ENCODE measurements around the gene RBBP5. TPM values are rescaled to one million over a fixed set of nuclear protein-coding genes. Genes with fewer than 3 reads are reported as not detected.

RBBP5 gene
- 17.3 and 18.3 TPM in 2 replicates for total RNA-seq (2021)
- long read RNA-seq, full-length matches to known transcripts: 75 of 113 reads
- long read RNA-seq, partial matches to known transcripts: 11 of 113 reads
- long read RNA-seq, other reads (novel, unspliced or antisense): 27 of 113 reads

DNA sequence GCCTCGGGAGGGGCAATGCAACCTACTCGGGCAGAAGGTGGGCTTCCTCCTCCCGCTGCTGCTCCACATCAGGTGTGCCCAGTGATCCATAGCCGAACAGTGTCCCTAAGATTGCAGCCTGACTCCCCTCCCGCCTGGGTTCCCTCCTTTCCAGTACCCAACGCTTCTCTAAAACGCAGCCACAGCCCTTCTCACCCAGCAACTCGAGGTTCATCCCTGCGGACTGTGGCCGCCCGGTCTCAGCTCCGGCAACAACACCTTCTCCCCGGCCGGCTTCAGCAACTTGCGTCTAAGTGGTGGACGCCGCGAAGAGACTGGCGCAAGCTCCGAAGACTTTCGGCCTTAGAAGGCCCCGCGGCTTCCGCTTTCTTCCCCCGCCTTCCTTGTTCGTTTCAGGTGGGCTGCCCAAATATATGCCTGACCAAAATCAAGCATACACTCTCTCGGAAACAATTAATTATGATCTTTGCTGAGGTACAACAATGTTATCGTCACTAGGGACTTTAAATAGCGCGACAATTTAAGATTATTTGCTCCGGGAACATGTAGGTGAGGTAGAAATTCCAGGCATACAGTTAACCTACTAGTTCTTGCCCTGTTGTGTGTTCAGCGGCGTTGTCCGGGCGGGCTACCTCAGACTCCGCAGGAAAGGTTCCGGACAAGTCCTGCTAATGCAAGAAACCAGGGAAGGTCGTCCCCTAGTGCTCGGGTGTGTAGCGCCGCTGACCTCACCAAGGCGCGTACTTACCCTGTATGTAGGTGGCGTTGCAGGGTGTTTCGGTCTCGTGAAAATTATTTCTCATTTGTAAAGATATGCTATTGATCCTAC is at the start of gene RBBP5:
Gene RBBP5, minus strand, starts transcription at position 319 of the 829 bp plus-strand sequence. Its CDS starts 105 bp downstream, at position 214.
- H3K4ac ChIP-seq (ENCODE audit: low read depth, low read length): no peak within 1 kb of the TSS
- Mint-ChIP-seq H3K36me3 (ENCODE audit: insufficient read depth in 1 of 3, low read depth in 3 of 3) (peaks cover 3 to 13% (median 9%) of the 10 kb centered on the region in 3 experiments; a peak in 6 of 7 replicates), H3K27ac (peak within 1 kb of the TSS; percentile 100), H3K4me1 (peaks cover 18% of the 10 kb centered on the region in 2 experiments), H3K4me3 (peak within 1 kb of the TSS; percentile 100), H3K9me3 (no peaks in the 10 kb centered on the region), H3K27me3 (ENCODE audit: low read depth) (no peaks in the 10 kb centered on the region)
- H3K14ac ChIP-seq (ENCODE audit: insufficient read depth, low read length): peak within 1 kb of the TSS; percentile 89
- no peak within 1 kb of the TSS for H4K8ac ChIP-seq (replicated peaks; ENCODE audit: insufficient read length, low read depth, low read length)
- TF ChIP-seq, protein P1, sequence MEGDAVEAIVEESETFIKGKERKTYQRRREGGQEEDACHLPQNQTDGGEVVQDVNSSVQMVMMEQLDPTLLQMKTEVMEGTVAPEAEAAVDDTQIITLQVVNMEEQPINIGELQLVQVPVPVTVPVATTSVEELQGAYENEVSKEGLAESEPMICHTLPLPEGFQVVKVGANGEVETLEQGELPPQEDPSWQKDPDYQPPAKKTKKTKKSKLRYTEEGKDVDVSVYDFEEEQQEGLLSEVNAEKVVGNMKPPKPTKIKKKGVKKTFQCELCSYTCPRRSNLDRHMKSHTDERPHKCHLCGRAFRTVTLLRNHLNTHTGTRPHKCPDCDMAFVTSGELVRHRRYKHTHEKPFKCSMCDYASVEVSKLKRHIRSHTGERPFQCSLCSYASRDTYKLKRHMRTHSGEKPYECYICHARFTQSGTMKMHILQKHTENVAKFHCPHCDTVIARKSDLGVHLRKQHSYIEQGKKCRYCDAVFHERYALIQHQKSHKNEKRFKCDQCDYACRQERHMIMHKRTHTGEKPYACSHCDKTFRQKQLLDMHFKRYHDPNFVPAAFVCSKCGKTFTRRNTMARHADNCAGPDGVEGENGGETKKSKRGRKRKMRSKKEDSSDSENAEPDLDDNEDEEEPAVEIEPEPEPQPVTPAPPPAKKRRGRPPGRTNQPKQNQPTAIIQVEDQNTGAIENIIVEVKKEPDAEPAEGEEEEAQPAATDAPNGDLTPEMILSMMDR (conservative IDR thresholded peaks at IDR 0.05): peak; percentile 72
- peaks cover 4% of the 10 kb centered on the region for H3K79me1 ChIP-seq (ENCODE audit: insufficient read depth, low read depth, low read length, poor library complexity, severe bottlenecking)
- no peak within 1 kb of the TSS for H2BK120ac ChIP-seq (ENCODE audit: low read depth, low read length, poor library complexity, severe bottlenecking)
- H3K4me1 ChIP-seq (ENCODE audit: insufficient read depth, low read length): no peaks in the 10 kb centered on the region
- peak within 1 kb of the TSS; percentile 66 for H4K5ac ChIP-seq (ENCODE audit: insufficient read length, low read depth, low read length)
- peak within 1 kb of the TSS; percentile 51 for H3K56ac ChIP-seq (ENCODE audit: insufficient read length, low read depth, low read length)
- peak within 1 kb of the TSS; percentile 79 for H3K27ac ChIP-seq (ENCODE audit: insufficient read length, low read depth, low read length)
- no peak within 1 kb of the TSS for H3K23ac ChIP-seq (ENCODE audit: insufficient read length, low read depth, low read length)
- H3T11ph ChIP-seq (ENCODE audit: low read length): no peak within 1 kb of the TSS
- peaks cover 18% of the 10 kb centered on the region; the same call in 1 of the 2 replicates for H3K79me2 ChIP-seq (ENCODE audit: insufficient read depth, low read length)
- H3K4me2 ChIP-seq (ENCODE audit: insufficient read depth, insufficient read length, low read length): peak within 1 kb of the TSS; percentile 98
- H2BK5ac ChIP-seq (ENCODE audit: insufficient read length, low read length): peak within 1 kb of the TSS; percentile 85
- H3K9me3 ChIP-seq (ENCODE audit: control insufficient read depth, low read depth, low read length): no peaks in the 10 kb centered on the region
- DNase-seq: peak; percentile 97
- H3K23me2 ChIP-seq (ENCODE audit: insufficient read length, low read depth, low read length, poor library complexity, severe bottlenecking): peaks cover 7% of the 10 kb centered on the region
- no peaks in the 10 kb centered on the region for H3K27me3 ChIP-seq (ENCODE audit: insufficient read depth, low read length)
- H2BK15ac ChIP-seq (ENCODE audit: low read depth, low read length): no peak within 1 kb of the TSS
- H2AFZ ChIP-seq (ENCODE audit: low read length): peak within 1 kb of the TSS; percentile 22
- H4K20me1 ChIP-seq (ENCODE audit: control insufficient read depth, insufficient read depth, insufficient read length): no peaks in the 10 kb centered on the region
- H2BK20ac ChIP-seq (ENCODE audit: low read depth, low read length, poor library complexity, severe bottlenecking): no peak within 1 kb of the TSS
- no peak within 1 kb of the TSS for H4K91ac ChIP-seq (ENCODE audit: insufficient read length, low read depth, low read length)
- no CpG with 5 or more reads among the region's 46 CpGs for WGBS (ENCODE audit: extremely low coverage, insufficient read length, low lambda C conversion rate)
- H3K18ac ChIP-seq (ENCODE audit: insufficient read length, low read depth, low read length): peak within 1 kb of the TSS; percentile 89
- peak within 1 kb of the TSS; percentile 97 for H3K9ac ChIP-seq (ENCODE audit: extremely low read depth, insufficient read length, low read length)
- H2AK5ac ChIP-seq (ENCODE audit: insufficient read length, low read length): no peak within 1 kb of the TSS
- no peak within 1 kb of the TSS for H2BK12ac ChIP-seq (ENCODE audit: insufficient read length, low read depth, low read length)
